ENCODE results near the gene BMERB1. TPM values are rescaled to one million over a fixed set of nuclear protein-coding genes. Genes with fewer than 3 reads are reported as not detected.

Gene BMERB1
- total RNA-seq, 2 donors from 2014 or later = 6.3 to 10.4 TPM

DNA sequence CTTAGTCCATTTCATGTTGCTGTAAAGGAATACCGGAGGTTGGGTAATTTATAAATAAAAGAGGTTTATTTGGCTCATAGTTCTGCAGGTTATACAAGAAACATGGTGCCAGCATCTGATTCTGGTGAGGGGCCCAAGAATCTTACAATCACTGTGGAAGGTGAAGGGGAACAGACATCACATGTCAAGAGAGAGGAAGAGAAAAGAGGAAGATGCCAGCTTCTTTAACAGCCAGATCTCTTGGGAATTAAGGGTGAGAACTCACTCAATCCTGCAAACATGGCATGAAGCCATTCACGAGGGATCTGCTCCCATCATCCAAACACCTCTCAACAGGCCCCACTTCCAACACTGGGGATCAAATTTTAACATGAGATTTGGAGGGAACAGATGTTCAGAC is 49.5 kb downstream of the BMERB1 start:
- Histone ChIP-seq H3K4me3 (ENCODE audit: low read length) (no peak overlapping the region), H3K36me3 (ENCODE audit: control insufficient read depth, insufficient read depth, low read length) (no peaks in the 10 kb centered on the region), H3K27ac (ENCODE audit: low read depth, low read length) (no peak overlapping the region), H3K27me3 (ENCODE audit: control insufficient read depth, insufficient read depth, low read length, poor library complexity, severe bottlenecking) (no peaks in the 10 kb centered on the region), H3K9me3 (ENCODE audit: control insufficient read depth, low read length) (no peaks in the 10 kb centered on the region), H3K4me1 (ENCODE audit: control insufficient read depth, insufficient read depth, low read length) (no peaks in the 10 kb centered on the region), H3K9ac (ENCODE audit: extremely low read depth, low read length, poor library complexity, severe bottlenecking) (no peak overlapping the region)
- 86 to 89% methylated on average over 1 to 2 of the region's 2 CpGs for WGBS, 2 experiments (ENCODE audit: insufficient coverage in 1 of 2, insufficient read length in 1 of 2)
- H3K4me3 Mint-ChIP-seq = no peak overlapping the region
- peaks cover under 1% of the 10 kb centered on the region for H3K4me1 Mint-ChIP-seq
- H3K36me3 Mint-ChIP-seq (ENCODE audit: low read depth) = no peaks in the 10 kb centered on the region
- no peak overlapping the region for H3K27ac Mint-ChIP-seq
- no peaks in the 10 kb centered on the region for H3K27me3 Mint-ChIP-seq (ENCODE audit: insufficient read depth)
- DNase-seq = no peak
- H3K9me3 Mint-ChIP-seq = no peaks in the 10 kb centered on the region
- no peak for TF ChIP-seq CTCF (conservative IDR thresholded peaks at IDR 0.05)

DNA sequence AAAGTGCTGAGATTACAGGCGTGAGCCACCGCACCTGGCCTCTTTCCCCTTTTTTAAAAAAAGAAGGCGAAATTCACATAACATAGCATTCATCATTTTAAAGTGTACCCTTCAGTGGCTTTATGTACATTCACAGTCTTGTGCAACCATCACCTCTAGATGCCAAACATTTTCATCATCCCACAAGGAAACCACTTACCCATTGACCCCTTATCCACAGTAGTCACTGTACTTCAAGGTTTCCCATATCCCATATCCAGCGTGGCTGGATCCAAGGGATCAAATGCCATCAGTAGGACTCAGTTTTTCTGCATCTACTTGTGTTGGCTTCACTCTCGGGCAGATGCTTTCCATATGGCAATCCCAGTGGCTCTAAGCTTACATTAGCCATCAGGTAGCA is 50.3 kb downstream of the BMERB1 start:
- no peak for DNase-seq
- H3K4me1 Mint-ChIP-seq = peaks cover 3% of the 10 kb centered on the region
- H3K36me3 ChIP-seq (ENCODE audit: control insufficient read depth, insufficient read depth, low read length) = no peaks in the 10 kb centered on the region
- no peak for TF ChIP-seq CTCF (conservative IDR thresholded peaks at IDR 0.05)
- H3K4me3 ChIP-seq (ENCODE audit: low read length) = no peak overlapping the region
- H3K27ac ChIP-seq (ENCODE audit: low read depth, low read length) = no peak overlapping the region
- H3K36me3 Mint-ChIP-seq (ENCODE audit: low read depth) = no peaks in the 10 kb centered on the region
- no peaks in the 10 kb centered on the region for H3K27me3 ChIP-seq (ENCODE audit: control insufficient read depth, insufficient read depth, low read length, poor library complexity, severe bottlenecking)
- no peak overlapping the region for H3K4me3 Mint-ChIP-seq
- H3K9me3 ChIP-seq (ENCODE audit: control insufficient read depth, low read length) = no peaks in the 10 kb centered on the region
- WGBS, 2 experiments (ENCODE audit: insufficient coverage in 1 of 2, insufficient read length in 1 of 2) = 72 to 76% methylated on average over 5 of the region's 5 CpGs
- H3K27me3 Mint-ChIP-seq (ENCODE audit: insufficient read depth) = no peaks in the 10 kb centered on the region
- no peak overlapping the region for H3K9ac ChIP-seq (ENCODE audit: extremely low read depth, low read length, poor library complexity, severe bottlenecking)
- H3K4me1 ChIP-seq (ENCODE audit: control insufficient read depth, insufficient read depth, low read length) = no peaks in the 10 kb centered on the region
- no peak overlapping the region for H3K27ac Mint-ChIP-seq
- H3K9me3 Mint-ChIP-seq = no peaks in the 10 kb centered on the region

- Mint-ChIP-seq H3K27me3 (ENCODE audit: insufficient read depth) (no peaks in the 10 kb centered on the region), H3K9me3 (no peaks in the 10 kb centered on the region), H3K4me1 (peaks cover 3% of the 10 kb centered on the region), H3K36me3 (ENCODE audit: low read depth) (no peaks in the 10 kb centered on the region), H3K27ac (no peak overlapping the region), H3K4me3 (no peak overlapping the region)
- 95 to 98% methylated on average over 5 of the region's 5 CpGs for WGBS, 2 experiments (ENCODE audit: insufficient coverage in 1 of 2, insufficient read length in 1 of 2)
- Histone ChIP-seq H3K27ac (ENCODE audit: low read depth, low read length) (no peak overlapping the region), H3K4me3 (ENCODE audit: low read length) (no peak overlapping the region), H3K9ac (ENCODE audit: extremely low read depth, low read length, poor library complexity, severe bottlenecking) (no peak overlapping the region), H3K9me3 (ENCODE audit: control insufficient read depth, low read length) (no peaks in the 10 kb centered on the region), H3K27me3 (ENCODE audit: control insufficient read depth, insufficient read depth, low read length, poor library complexity, severe bottlenecking) (no peaks in the 10 kb centered on the region), H3K36me3 (ENCODE audit: control insufficient read depth, insufficient read depth, low read length) (no peaks in the 10 kb centered on the region), H3K4me1 (ENCODE audit: control insufficient read depth, insufficient read depth, low read length) (no peaks in the 10 kb centered on the region)
- no peak for DNase-seq
- no peak for TF ChIP-seq CTCF (conservative IDR thresholded peaks at IDR 0.05)
Observed at GRCh38 chr16:15485175-15485574, 50.8 kb downstream of the BMERB1 start.
